Bronchial epithelial cell (primary cell): Measurements from ENCODE around the gene COPS7A. TPM values are rescaled to one million over a fixed set of nuclear protein-coding genes. Genes with fewer than 3 reads are reported as not detected.

Experiments
- DNase-seq: peaks from one replicate; pipeline ENCODE4 v3.0.0-alpha.2; 2010; ENCODE audit warnings: low read depth
- FAIRE-seq: peaks from 2 replicates; lab custom pipeline; 2011; peaks lifted over from hg19 to GRCh38; lab: Jason Lieb, UNC
- H3K27me3 ChIP-seq: 2 replicates; pipeline ENCODE4 v1.5.1; 2011; ENCODE audit warnings: low read length; ENCODE audit not compliant: control insufficient read depth, insufficient read depth
- H3K36me3 ChIP-seq: 2 replicates; pipeline ENCODE4 v1.5.1; 2011; ENCODE audit warnings: low read length; ENCODE audit not compliant: control insufficient read depth, insufficient read depth
- H3K4me3 ChIP-seq: 2 replicates; pipeline ENCODE4 v1.5.1; 2011; ENCODE audit warnings: mild to moderate bottlenecking, low read depth, low read length, control low read depth
- CTCF ChIP-seq: IDR thresholded peaks from 2 replicates; pipeline ENCODE4 v1.5.1; 2011; ENCODE audit warnings: mild to moderate bottlenecking, moderate library complexity, low read length, control low read depth, inconsistent platforms; ENCODE audit not compliant: insufficient read depth, severe bottlenecking
- total RNA-seq: library from RNA; depleted of rRNA; stranded (reverse); fragments of >200 nt; gene quantifications from 2 replicates; pipeline ENCODE4 v1.2.1, GENCODE V29; 2014

Gene COPS7A
- total RNA-seq, 1 donor from 2014 or later, result 63.7 TPM

- Histone ChIP-seq H3K27me3 (no peaks in the 10 kb centered on the region), H3K36me3 (peaks cover 26% of the 10 kb centered on the region), H3K4me3 (peak overlapping the region; percentile 86)
- peak; percentile 36 for TF ChIP-seq CTCF
- FAIRE-seq, result no peak
- peak; percentile 23 for DNase-seq
Measured at GRCh38 chr12:6752167-6752920, 28.5 kb downstream of the COPS7A start.

GRCh38 chr12:6752921-6753771 lies 29.3 kb downstream of the COPS7A start, which contains the start of gene MLF2:
TSS of gene MLF2 (minus strand) at chr12:6753141. CDS start at chr12:6752334, 807 bp downstream.
- TF ChIP-seq CTCF, result peak; percentile 98
- DNase-seq (peak; percentile 96), FAIRE-seq (no peak)
- Histone ChIP-seq H3K27me3 (no peaks in the 10 kb centered on the region), H3K36me3 (peaks cover 20% of the 10 kb centered on the region), H3K4me3 (peak within 1 kb of the TSS; percentile 86)

- no peak for FAIRE-seq
- H3K4me3 ChIP-seq, result no peak overlapping the region
- TF ChIP-seq CTCF, result no peak
- no peak for DNase-seq
- H3K27me3 ChIP-seq, result no peaks in the 10 kb centered on the region
- peaks cover 14% of the 10 kb centered on the region for H3K36me3 ChIP-seq
Measured at GRCh38 chr12:6753772-6754356, 30.0 kb downstream of the COPS7A start.

- Histone ChIP-seq H3K4me3 (no peak overlapping the region), H3K27me3 (no peaks in the 10 kb centered on the region), H3K36me3 (peaks cover 13% of the 10 kb centered on the region)
- FAIRE-seq (no peak), DNase-seq (no peak)
- TF ChIP-seq CTCF, result no peak
Measured at GRCh38 chr12:6754411-6754810, 30.6 kb downstream of the COPS7A start.

- no peak for TF ChIP-seq CTCF
- FAIRE-seq, result no peak
- H3K36me3 ChIP-seq, result no peaks in the 10 kb centered on the region
- H3K27me3 ChIP-seq, result no peaks in the 10 kb centered on the region
- H3K4me3 ChIP-seq, result no peak overlapping the region
- DNase-seq, result no peak
Measured at GRCh38 chr12:6757028-6757690, 33.3 kb downstream of the COPS7A start.
